ENCODE data around the gene LOXL1. TPM values are rescaled to one million over a fixed set of nuclear protein-coding genes. Genes with fewer than 3 reads are reported as not detected.

Gene LOXL1
- total and polyA plus RNA-seq, 2 of the 4 experiments (the other 2 are of a cell fraction) = 148 to 332 TPM

DNA sequence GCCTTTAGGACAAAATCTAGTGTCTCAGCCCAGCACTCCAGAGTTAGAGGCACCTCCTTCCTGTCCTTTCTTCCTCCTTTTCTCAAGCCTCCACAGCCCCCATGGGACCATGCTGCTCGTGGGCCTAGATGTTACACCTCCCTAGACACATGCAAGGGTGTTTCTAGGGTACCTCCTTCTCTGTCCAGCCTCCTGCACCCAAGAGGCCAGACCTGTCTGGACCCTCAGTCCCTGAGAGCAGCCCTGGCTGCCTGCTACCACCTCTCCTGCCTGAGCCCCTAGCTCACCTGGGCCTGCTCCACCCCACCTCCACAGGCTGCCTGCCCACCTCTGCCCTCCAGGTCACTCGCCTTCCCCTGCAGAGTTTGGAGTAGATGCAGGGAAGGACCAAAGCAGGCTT is 5.2 kb downstream of the LOXL1 start:
- dilution Hi-C loops (cut with HindIII; ENCODE audit: low sequenced_read_pairs, unreplicated experiment) (no loop called here), in situ Hi-C loops (cut with MboI; ENCODE audit: low sequenced_read_pairs) (no loop called here), intact Hi-C loops (cut with micrococcal nuclease) (no loop called here)
- no peak for DNase-seq
- H3K14ac ChIP-seq (replicated peaks; ENCODE audit: low read depth, low read length) = 0 out of 2 replicates have a peak overlapping the region, but pooled peaks have one; percentile 41
- H3K4me1 ChIP-seq (ENCODE audit: control insufficient read depth, insufficient read depth, low read length) = peaks cover 46% of the 10 kb centered on the region
- H3K27ac ChIP-seq (ENCODE audit: insufficient read depth, low read length) = peak overlapping the region; percentile 9; the same call in 1 of the 2 replicates
- no peak overlapping the region for H3K56ac ChIP-seq (ENCODE audit: extremely low read depth, insufficient read depth, low read length)
- H2AK9ac ChIP-seq (replicated peaks; ENCODE audit: low read depth, low read length, poor library complexity) = peak overlapping the region; percentile 95
- no peak overlapping the region; the same call in 1 of the 2 replicates for H3K23ac ChIP-seq (ENCODE audit: low read depth, low read length)
- H3K18ac ChIP-seq (ENCODE audit: low read depth, low read length) = no peak overlapping the region
- H3K9me1 ChIP-seq (ENCODE audit: insufficient read depth, low read length) = peaks cover 41% of the 10 kb centered on the region
- H3K4me3 ChIP-seq (ENCODE audit: insufficient read depth, low read depth, low read length) = no peak overlapping the region
- peak overlapping the region; percentile 87 for H2AK5ac ChIP-seq (ENCODE audit: low read depth, low read length)
- no TSS peak for BruUV-seq (replicated peaks)
- no peak overlapping the region for H3K4me2 ChIP-seq (ENCODE audit: low read depth, low read length)
- peak overlapping the region; percentile 5 for H2BK5ac ChIP-seq (ENCODE audit: low read depth, low read length, poor library complexity, severe bottlenecking)
- no peaks in the 10 kb centered on the region for H3K27me3 ChIP-seq (ENCODE audit: control insufficient read depth, insufficient read depth, low read length)
- H3K36me3 ChIP-seq (ENCODE audit: control insufficient read depth, insufficient read depth, low read length) = peaks cover 12% of the 10 kb centered on the region
- H2BK15ac ChIP-seq (ENCODE audit: low read depth, low read length) = no peak overlapping the region
- peak overlapping the region; percentile 48; the same call in 1 of the 2 replicates for H3K4ac ChIP-seq (ENCODE audit: low read depth, low read length)
- ChIA-PET POLR2A (ENCODE audit: unreplicated experiment) (no interaction called here), CTCF (no interaction called here)
- no CpG with 5 or more reads among the region's 2 CpGs for WGBS, 2 experiments (ENCODE audit: extremely low coverage in 2 of 2, insufficient read length in 1 of 2)
- no peak overlapping the region for H4K91ac ChIP-seq (ENCODE audit: insufficient read depth, low read depth, low read length)
- H4K5ac ChIP-seq (ENCODE audit: low read depth, low read length) = no peak overlapping the region
- H3K79me1 ChIP-seq (ENCODE audit: low read depth in 1 of 2, low read length in 2 of 2) = peaks cover 40 to 88% of the 10 kb centered on the region in 2 experiments
- no peak for ATAC-seq (ENCODE audit: low read depth)
- no peak for TF ChIP-seq BHLHE40 (IDR thresholded peaks at IDR 0.05; ENCODE audit: low read depth, low read length)
- TF ChIP-seq MXI1 (IDR thresholded peaks at IDR 0.05; ENCODE audit: borderline replicate concordance, low read depth, low read length) = no peak
- TF ChIP-seq FOS (IDR thresholded peaks at IDR 0.05; ENCODE audit: low read depth, low read length) = no peak
- TF ChIP-seq, protein P1, sequence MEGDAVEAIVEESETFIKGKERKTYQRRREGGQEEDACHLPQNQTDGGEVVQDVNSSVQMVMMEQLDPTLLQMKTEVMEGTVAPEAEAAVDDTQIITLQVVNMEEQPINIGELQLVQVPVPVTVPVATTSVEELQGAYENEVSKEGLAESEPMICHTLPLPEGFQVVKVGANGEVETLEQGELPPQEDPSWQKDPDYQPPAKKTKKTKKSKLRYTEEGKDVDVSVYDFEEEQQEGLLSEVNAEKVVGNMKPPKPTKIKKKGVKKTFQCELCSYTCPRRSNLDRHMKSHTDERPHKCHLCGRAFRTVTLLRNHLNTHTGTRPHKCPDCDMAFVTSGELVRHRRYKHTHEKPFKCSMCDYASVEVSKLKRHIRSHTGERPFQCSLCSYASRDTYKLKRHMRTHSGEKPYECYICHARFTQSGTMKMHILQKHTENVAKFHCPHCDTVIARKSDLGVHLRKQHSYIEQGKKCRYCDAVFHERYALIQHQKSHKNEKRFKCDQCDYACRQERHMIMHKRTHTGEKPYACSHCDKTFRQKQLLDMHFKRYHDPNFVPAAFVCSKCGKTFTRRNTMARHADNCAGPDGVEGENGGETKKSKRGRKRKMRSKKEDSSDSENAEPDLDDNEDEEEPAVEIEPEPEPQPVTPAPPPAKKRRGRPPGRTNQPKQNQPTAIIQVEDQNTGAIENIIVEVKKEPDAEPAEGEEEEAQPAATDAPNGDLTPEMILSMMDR (conservative IDR thresholded peaks at IDR 0.05; ENCODE audit: low read depth, low read length) = no peak
- no peak for TF ChIP-seq RFX5 (IDR thresholded peaks at IDR 0.05; ENCODE audit: low read depth, low read length)
- peak overlapping the region; percentile 33 for H2AFZ ChIP-seq (replicated peaks; ENCODE audit: low read length, poor library complexity)
- H4K20me1 ChIP-seq (ENCODE audit: insufficient read depth, low read length) = peaks cover 76% of the 10 kb centered on the region
- no peaks in the 10 kb centered on the region for H3K9me3 ChIP-seq (ENCODE audit: control insufficient read depth, insufficient read depth, low read length)
- peak overlapping the region; percentile 27; the same call in 1 of the 2 replicates for H2BK20ac ChIP-seq (ENCODE audit: low read depth, low read length)
- peak overlapping the region; percentile 30; the same call in 1 of the 2 replicates for H2BK120ac ChIP-seq (ENCODE audit: low read depth, low read length)
- no peak overlapping the region for H3K9ac ChIP-seq (ENCODE audit: low read depth, low read length)
- peak overlapping the region; percentile 20 to 34; a peak in 1 of 4 replicates for H4K8ac ChIP-seq (ENCODE audit: low read depth in 2 of 2, low read length in 2 of 2)
